ENCODE data around the gene ZNF559. TPM values are rescaled to one million over a fixed set of nuclear protein-coding genes. Genes with fewer than 3 reads are reported as not detected.

Gene ZNF559
- total and polyA plus RNA-seq, 2 experiments from 2014 or later: 13.1 to 22.7 TPM

- no peaks in the 10 kb centered on the region for H4K20me1 ChIP-seq (ENCODE audit: insufficient read depth, poor library complexity, severe bottlenecking)
- peaks cover 24% of the 10 kb centered on the region for H3K79me2 ChIP-seq
- peak within 1 kb of the TSS; percentile 77 for H3K4me2 ChIP-seq
- DNase-seq (ENCODE audit: low spot score): peak; percentile 100
- no peaks in the 10 kb centered on the region for H3K36me3 ChIP-seq (replicated peaks; ENCODE audit: insufficient read depth, low read depth)
- H3K9me3 ChIP-seq (ENCODE audit: low read depth): no peaks in the 10 kb centered on the region
- no peaks in the 10 kb centered on the region for H3K27me3 ChIP-seq
- peak within 1 kb of the TSS; percentile 91 for H2AFZ ChIP-seq
- 5% methylated on average over 51 of the region's 63 CpGs for whole genome bisulfite sequencing (ENCODE audit: low lambda C conversion rate, missing lambda C conversion rate)
- H3K4me3 ChIP-seq: peak within 1 kb of the TSS; percentile 78
- H3K27ac ChIP-seq: peak within 1 kb of the TSS; percentile 95
- TF ChIP-seq, protein P1, sequence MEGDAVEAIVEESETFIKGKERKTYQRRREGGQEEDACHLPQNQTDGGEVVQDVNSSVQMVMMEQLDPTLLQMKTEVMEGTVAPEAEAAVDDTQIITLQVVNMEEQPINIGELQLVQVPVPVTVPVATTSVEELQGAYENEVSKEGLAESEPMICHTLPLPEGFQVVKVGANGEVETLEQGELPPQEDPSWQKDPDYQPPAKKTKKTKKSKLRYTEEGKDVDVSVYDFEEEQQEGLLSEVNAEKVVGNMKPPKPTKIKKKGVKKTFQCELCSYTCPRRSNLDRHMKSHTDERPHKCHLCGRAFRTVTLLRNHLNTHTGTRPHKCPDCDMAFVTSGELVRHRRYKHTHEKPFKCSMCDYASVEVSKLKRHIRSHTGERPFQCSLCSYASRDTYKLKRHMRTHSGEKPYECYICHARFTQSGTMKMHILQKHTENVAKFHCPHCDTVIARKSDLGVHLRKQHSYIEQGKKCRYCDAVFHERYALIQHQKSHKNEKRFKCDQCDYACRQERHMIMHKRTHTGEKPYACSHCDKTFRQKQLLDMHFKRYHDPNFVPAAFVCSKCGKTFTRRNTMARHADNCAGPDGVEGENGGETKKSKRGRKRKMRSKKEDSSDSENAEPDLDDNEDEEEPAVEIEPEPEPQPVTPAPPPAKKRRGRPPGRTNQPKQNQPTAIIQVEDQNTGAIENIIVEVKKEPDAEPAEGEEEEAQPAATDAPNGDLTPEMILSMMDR (IDR thresholded peaks at IDR 0.05; ENCODE audit: poor library complexity): no peak
- no peak for TF ChIP-seq EZH2phosphoT487 (IDR thresholded peaks at IDR 0.05; ENCODE audit: low read depth, severe bottlenecking, unreplicated experiment)
- TF ChIP-seq EZH2 (IDR thresholded peaks at IDR 0.05; ENCODE audit: borderline replicate concordance): no peak
- H3K9me2 ChIP-seq (replicated peaks; ENCODE audit: insufficient read depth): no peaks in the 10 kb centered on the region
- H3K4me1 ChIP-seq (ENCODE audit: insufficient read depth): peaks cover 4% of the 10 kb centered on the region
Measured at GRCh38 chr19:9309139-9309973, 14.6 kb upstream of the ZNF559 start, which contains the start of gene ZNF699. TSS of gene ZNF699 (minus strand) at chr19:9309838. CDS start at chr19:9305119, 4,719 bp downstream.

GRCh38 chr19:9309974-9310446 lies 14.0 kb upstream of the ZNF559 start:
- Histone ChIP-seq H3K27me3 (no peaks in the 10 kb centered on the region), H3K36me3 (replicated peaks; ENCODE audit: insufficient read depth, low read depth) (no peaks in the 10 kb centered on the region), H3K79me2 (peaks cover 24% of the 10 kb centered on the region), H2AFZ (peak overlapping the region; percentile 70), H3K9me2 (replicated peaks; ENCODE audit: insufficient read depth) (no peaks in the 10 kb centered on the region), H3K9me3 (ENCODE audit: low read depth) (no peaks in the 10 kb centered on the region), H3K4me1 (ENCODE audit: insufficient read depth) (peaks cover 4% of the 10 kb centered on the region), H3K4me2 (peak overlapping the region; percentile 77), H3K4me3 (peak overlapping the region; percentile 78), H4K20me1 (ENCODE audit: insufficient read depth, poor library complexity, severe bottlenecking) (no peaks in the 10 kb centered on the region), H3K27ac (peak overlapping the region; percentile 95)
- TF ChIP-seq EZH2phosphoT487 (IDR thresholded peaks at IDR 0.05; ENCODE audit: low read depth, severe bottlenecking, unreplicated experiment) (no peak), EZH2 (IDR thresholded peaks at IDR 0.05; ENCODE audit: borderline replicate concordance) (no peak)
- TF ChIP-seq, protein P1 (IDR thresholded peaks at IDR 0.05; ENCODE audit: poor library complexity): no peak
- 10% methylated on average over 13 of the region's 13 CpGs for WGBS (ENCODE audit: low lambda C conversion rate, missing lambda C conversion rate)
- peak; percentile 97 for DNase-seq (ENCODE audit: low spot score)

GRCh38 chr19:9313756-9314155 lies 10.2 kb upstream of the ZNF559 start:
- WGBS (ENCODE audit: low lambda C conversion rate, missing lambda C conversion rate): 65% methylated on average over 4 of the region's 4 CpGs
- Histone ChIP-seq H3K9me2 (replicated peaks; ENCODE audit: insufficient read depth) (no peaks in the 10 kb centered on the region), H3K79me2 (peaks cover 1% of the 10 kb centered on the region), H3K4me1 (ENCODE audit: insufficient read depth) (peaks cover under 1% of the 10 kb centered on the region), H3K36me3 (replicated peaks; ENCODE audit: insufficient read depth, low read depth) (no peaks in the 10 kb centered on the region), H4K20me1 (ENCODE audit: insufficient read depth, poor library complexity, severe bottlenecking) (no peaks in the 10 kb centered on the region), H3K27ac (no peak overlapping the region), H3K9me3 (ENCODE audit: low read depth) (no peaks in the 10 kb centered on the region), H3K27me3 (no peaks in the 10 kb centered on the region), H3K4me3 (no peak overlapping the region), H2AFZ (no peak overlapping the region), H3K4me2 (no peak overlapping the region)
- DNase-seq (ENCODE audit: low spot score): no peak
- no peak for TF ChIP-seq EZH2 (IDR thresholded peaks at IDR 0.05; ENCODE audit: borderline replicate concordance)
- TF ChIP-seq EZH2phosphoT487 (IDR thresholded peaks at IDR 0.05; ENCODE audit: low read depth, severe bottlenecking, unreplicated experiment): no peak
- TF ChIP-seq, protein P1 (IDR thresholded peaks at IDR 0.05; ENCODE audit: poor library complexity): no peak

Data from hepatocyte (in vitro differentiated cells).